ENCODE results near the gene TREML2. TPM values are rescaled to one million over a fixed set of nuclear protein-coding genes. Genes with fewer than 3 reads are reported as not detected.
"Not testable (repeated sequence)": the region's sequence is repeated elsewhere in the genome, so short reads cannot be mapped to it uniquely, and the experiment has no call there.

TREML2 gene
- total RNA-seq, 1 experiment from 2014 or later = 0.06 TPM

- H3K36me3 ChIP-seq = no peaks in the 10 kb centered on the region
- DNase-seq = no peak
- H3K9me3 ChIP-seq (replicated peaks) = 0 out of 2 replicates have a peak, but pooled peaks cover 3% of the 10 kb centered on the region
- no peaks in the 10 kb centered on the region for H3K27me3 ChIP-seq
- no peaks in the 10 kb centered on the region for H3K4me1 ChIP-seq
- H3K4me3 ChIP-seq = no peak overlapping the region
- no peak overlapping the region for H3K27ac ChIP-seq
These were observed 7.7 kb downstream of the TREML2 start for GRCh38 chr6:41193171-41193734.

- no peaks in the 10 kb centered on the region for H3K4me1 ChIP-seq
- no peaks in the 10 kb centered on the region for H3K27me3 ChIP-seq
- 0 out of 2 replicates have a peak, but pooled peaks cover 3% of the 10 kb centered on the region for H3K9me3 ChIP-seq (replicated peaks)
- H3K4me3 ChIP-seq = no peak overlapping the region
- no peaks in the 10 kb centered on the region for H3K36me3 ChIP-seq
- H3K27ac ChIP-seq = no peak overlapping the region
- peak; percentile 38 to 69 for DNase-seq
These were observed 9.4 kb downstream of the TREML2 start for GRCh38 chr6:41191569-41191968.

GRCh38 chr6:41190791-41191190, 10.2 kb downstream of the TREML2 start:
- Histone ChIP-seq H3K36me3 (no peaks in the 10 kb centered on the region), H3K4me3 (no peak overlapping the region), H3K27ac (no peak overlapping the region), H3K27me3 (no peaks in the 10 kb centered on the region), H3K4me1 (no peaks in the 10 kb centered on the region), H3K9me3 (replicated peaks) (0 out of 2 replicates have a peak, but pooled peaks cover 3% of the 10 kb centered on the region)
- no peak for DNase-seq

- no peaks in the 10 kb centered on the region for H3K27me3 ChIP-seq
- no peak overlapping the region for H3K27ac ChIP-seq
- H3K4me1 ChIP-seq = no peaks in the 10 kb centered on the region
- H3K4me3 ChIP-seq = no peak overlapping the region
- H3K36me3 ChIP-seq = no peaks in the 10 kb centered on the region
- H3K9me3 ChIP-seq (replicated peaks) = 0 out of 2 replicates have a peak, but pooled peaks cover 3% of the 10 kb centered on the region
- DNase-seq = no peak
These were observed 11.0 kb downstream of the TREML2 start for GRCh38 chr6:41189967-41190366.

- not testable (repeated sequence) for H3K27me3 ChIP-seq; H3K9me3 ChIP-seq (replicated peaks); H3K27ac ChIP-seq; H3K4me1 ChIP-seq; H3K36me3 ChIP-seq; H3K4me3 ChIP-seq; DNase-seq
These were observed 11.9 kb downstream of the TREML2 start for GRCh38 chr6:41189046-41189445.

- Histone ChIP-seq H3K27ac (no peak overlapping the region), H3K27me3 (no peaks in the 10 kb centered on the region), H3K9me3 (replicated peaks) (0 out of 2 replicates have a peak, but pooled peaks cover 3% of the 10 kb centered on the region), H3K4me1 (no peaks in the 10 kb centered on the region), H3K36me3 (no peaks in the 10 kb centered on the region), H3K4me3 (no peak overlapping the region)
- no peak for DNase-seq
These were observed 12.7 kb downstream of the TREML2 start for GRCh38 chr6:41187924-41188886.

GRCh38 chr6:41186031-41186562, 14.9 kb downstream of the TREML2 start:
- Histone ChIP-seq H3K27ac (no peak overlapping the region), H3K4me1 (no peaks in the 10 kb centered on the region), H3K36me3 (no peaks in the 10 kb centered on the region), H3K9me3 (replicated peaks) (0 out of 2 replicates have a peak, but pooled peaks cover 3% of the 10 kb centered on the region), H3K27me3 (no peaks in the 10 kb centered on the region), H3K4me3 (no peak overlapping the region)
- DNase-seq = no peak

GRCh38 chr6:41184761-41185160, 16.2 kb downstream of the TREML2 start:
- Histone ChIP-seq H3K4me3 (no peak overlapping the region), H3K4me1 (no peaks in the 10 kb centered on the region), H3K27me3 (no peaks in the 10 kb centered on the region), H3K9me3 (replicated peaks) (no peaks in the 10 kb centered on the region), H3K27ac (no peak overlapping the region), H3K36me3 (no peaks in the 10 kb centered on the region)
- no peak for DNase-seq

- H3K4me3 ChIP-seq = no peak overlapping the region
- no peaks in the 10 kb centered on the region for H3K4me1 ChIP-seq
- no peaks in the 10 kb centered on the region for H3K36me3 ChIP-seq
- no peaks in the 10 kb centered on the region for H3K27me3 ChIP-seq
- H3K9me3 ChIP-seq (replicated peaks) = no peaks in the 10 kb centered on the region
- H3K27ac ChIP-seq = no peak overlapping the region
- peak; percentile 60 to 73 for DNase-seq
These were observed 18.6 kb downstream of the TREML2 start for GRCh38 chr6:41182069-41183034.

- Histone ChIP-seq H3K27me3 (no peaks in the 10 kb centered on the region), H3K36me3 (no peaks in the 10 kb centered on the region), H3K4me3 (no peak overlapping the region), H3K27ac (no peak overlapping the region), H3K9me3 (replicated peaks) (no peaks in the 10 kb centered on the region), H3K4me1 (no peaks in the 10 kb centered on the region)
- DNase-seq = no peak
These were observed 19.4 kb downstream of the TREML2 start for GRCh38 chr6:41181566-41181965.

GRCh38 chr6:41179163-41179562, 21.8 kb downstream of the TREML2 start:
- no peaks in the 10 kb centered on the region for H3K9me3 ChIP-seq (replicated peaks)
- no peaks in the 10 kb centered on the region for H3K4me1 ChIP-seq
- H3K4me3 ChIP-seq = no peak overlapping the region
- no peak for DNase-seq
- no peaks in the 10 kb centered on the region for H3K27me3 ChIP-seq
- H3K36me3 ChIP-seq = no peaks in the 10 kb centered on the region
- H3K27ac ChIP-seq = no peak overlapping the region

GRCh38 chr6:41177695-41178094, 23.3 kb downstream of the TREML2 start:
- Histone ChIP-seq H3K4me1 (no peaks in the 10 kb centered on the region), H3K9me3 (replicated peaks) (no peaks in the 10 kb centered on the region), H3K36me3 (no peaks in the 10 kb centered on the region), H3K27me3 (no peaks in the 10 kb centered on the region), H3K4me3 (no peak overlapping the region), H3K27ac (no peak overlapping the region)
- no peak for DNase-seq

GRCh38 chr6:41177287-41177686, 23.7 kb downstream of the TREML2 start:
- no peak overlapping the region for H3K4me3 ChIP-seq
- no peaks in the 10 kb centered on the region for H3K4me1 ChIP-seq
- no peaks in the 10 kb centered on the region for H3K27me3 ChIP-seq
- no peak overlapping the region for H3K27ac ChIP-seq
- no peaks in the 10 kb centered on the region for H3K9me3 ChIP-seq (replicated peaks)
- H3K36me3 ChIP-seq = no peaks in the 10 kb centered on the region
- DNase-seq = no peak

GRCh38 chr6:41176189-41176588, 24.8 kb downstream of the TREML2 start:
- no peak overlapping the region for H3K4me3 ChIP-seq
- H3K27ac ChIP-seq = no peak overlapping the region
- no peaks in the 10 kb centered on the region for H3K4me1 ChIP-seq
- no peaks in the 10 kb centered on the region for H3K36me3 ChIP-seq
- no peaks in the 10 kb centered on the region for H3K9me3 ChIP-seq (replicated peaks)
- no peak for DNase-seq
- no peaks in the 10 kb centered on the region for H3K27me3 ChIP-seq
